ENCODE data around the gene TM7SF3.
"Not testable (repeated sequence)": the region's sequence is repeated elsewhere in the genome, so short reads cannot be mapped to it uniquely, and the experiment has no call there.

Gene TM7SF3

DNA sequence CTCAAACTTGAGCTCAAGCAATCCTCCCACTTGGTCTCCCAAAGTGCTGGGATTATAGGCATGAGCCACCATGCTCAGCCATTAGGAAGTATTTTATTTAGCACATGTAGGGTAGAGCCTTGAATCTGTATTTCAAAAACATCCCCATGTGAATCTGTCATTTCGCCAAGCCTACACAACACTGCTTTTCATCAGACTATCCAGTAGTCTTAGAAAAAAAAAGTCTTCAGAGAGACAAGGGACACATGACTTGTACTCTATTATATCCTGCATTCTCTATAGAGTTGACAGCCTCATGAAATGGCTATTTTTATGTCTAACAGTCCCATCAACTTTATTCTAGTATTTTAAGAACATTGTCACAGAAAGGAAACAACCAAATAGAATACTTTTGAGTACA lies 35.4 kb downstream of the TM7SF3 start:
- no peak for DNase-seq (ENCODE audit: low spot score)

DNA sequence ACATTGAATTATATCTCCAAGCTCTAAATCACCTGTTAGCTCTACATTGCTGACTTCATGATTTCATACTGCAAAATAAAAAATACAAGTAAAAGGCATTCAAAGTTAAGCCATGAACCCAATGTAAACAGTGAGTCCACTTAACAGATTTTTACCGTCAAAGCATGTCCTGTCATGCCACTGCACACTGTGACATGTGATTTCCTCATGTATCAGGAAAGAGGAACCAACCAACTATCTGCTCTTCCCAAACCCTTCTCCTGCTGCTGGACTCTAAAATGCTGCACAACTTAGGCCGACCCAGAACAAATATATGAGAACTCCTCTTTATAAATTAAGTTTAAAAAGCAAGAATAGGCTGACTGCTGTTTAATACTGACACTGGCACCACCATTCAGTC lies 37.5 kb downstream of the TM7SF3 start:
- DNase-seq (ENCODE audit: low spot score) = no peak

DNA sequence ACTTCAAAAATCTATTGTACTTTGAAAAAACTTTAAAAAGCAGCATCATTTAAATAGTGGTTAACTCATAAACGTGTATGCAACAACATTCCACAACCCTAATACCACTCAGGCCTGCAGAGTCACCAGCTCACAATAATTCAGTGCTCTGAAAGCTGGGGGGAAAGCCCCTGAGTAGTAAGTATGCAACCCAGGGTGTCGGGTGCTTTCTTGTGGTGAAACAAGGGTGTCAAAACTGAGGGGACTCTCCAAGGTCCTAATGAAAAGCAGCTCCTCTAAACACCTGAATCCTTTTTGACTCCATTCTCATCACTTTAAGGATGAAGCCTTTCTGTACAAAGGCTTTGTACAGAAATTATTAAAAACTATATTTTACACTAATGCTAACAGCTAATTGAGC lies 42.2 kb downstream of the TM7SF3 start:
- DNase-seq (ENCODE audit: low spot score) = no peak

- DNase-seq (ENCODE audit: low spot score) = no peak
Observed at GRCh38 chr12:26970136-26970535, 44.0 kb downstream of the TM7SF3 start.

GRCh38 chr12:26966842-26967241 lies 47.3 kb downstream of the TM7SF3 start:
- DNase-seq (ENCODE audit: low spot score) = no peak

DNA sequence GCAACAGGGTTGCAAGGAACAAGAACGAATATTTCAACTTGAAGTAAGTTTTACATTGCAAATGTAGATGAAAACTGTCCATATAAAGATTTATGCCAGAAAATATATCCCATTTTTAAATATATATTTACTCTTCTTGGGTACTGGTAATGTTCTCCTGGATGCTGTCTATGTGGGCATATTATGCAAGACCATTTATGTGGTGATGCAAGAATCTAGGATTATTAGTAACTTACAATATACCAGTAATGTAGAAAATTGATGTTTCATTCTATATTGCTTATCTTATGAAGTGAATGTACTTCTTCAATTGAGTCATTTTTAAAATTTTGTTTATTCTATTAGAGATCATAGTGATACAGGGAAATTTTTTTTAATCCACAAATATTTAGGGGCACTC lies 50.8 kb downstream of the TM7SF3 start:
- DNase-seq (ENCODE audit: low spot score) = no peak

GRCh38 chr12:26961803-26962202 lies 52.4 kb downstream of the TM7SF3 start:
- DNase-seq (ENCODE audit: low spot score) = no peak

GRCh38 chr12:26961391-26961790 lies 52.8 kb downstream of the TM7SF3 start:
- DNase-seq (ENCODE audit: low spot score) = not testable (repeated sequence)

DNA sequence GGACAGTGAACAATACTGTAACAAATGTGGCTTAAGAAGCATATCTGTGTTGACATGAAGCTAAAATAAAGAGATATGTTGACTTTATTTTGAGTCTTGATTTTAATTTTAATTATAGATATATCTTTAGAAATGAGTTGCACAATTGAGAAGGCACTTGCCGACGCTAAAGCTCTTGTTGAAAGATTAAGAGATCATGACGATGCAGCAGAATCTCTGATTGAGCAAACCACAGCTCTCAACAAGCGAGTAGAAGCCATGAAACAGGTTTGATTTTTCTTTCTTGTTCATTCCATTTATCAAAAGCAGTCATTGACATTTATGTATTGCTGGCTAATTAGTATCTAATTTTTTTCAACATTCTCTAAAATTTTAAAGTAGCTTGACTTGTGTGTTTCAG lies 60.2 kb downstream of the TM7SF3 start:
- no peak for DNase-seq (ENCODE audit: low spot score)

- DNase-seq (ENCODE audit: low spot score) = no peak
Observed at GRCh38 chr12:26953447-26953846, 60.7 kb downstream of the TM7SF3 start.

DNA sequence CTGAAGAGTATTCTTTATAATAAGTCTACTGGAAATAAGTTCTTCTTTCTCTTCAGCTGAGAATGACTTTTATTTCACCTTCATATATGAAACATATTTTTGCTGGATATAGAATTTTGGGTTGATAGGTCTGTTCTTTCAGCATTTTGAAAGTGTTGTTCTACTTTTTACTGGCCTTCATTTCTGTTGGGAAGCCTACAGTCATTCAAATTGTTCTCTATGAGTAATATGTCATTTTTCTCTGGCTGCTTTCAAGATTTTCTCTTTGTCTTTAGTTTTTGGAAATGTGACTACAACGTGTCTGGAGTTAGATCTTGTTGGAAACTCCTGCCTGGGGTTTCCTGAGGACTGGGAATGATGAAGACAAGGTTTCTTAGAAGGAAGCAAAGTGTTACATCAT lies 65.9 kb downstream of the TM7SF3 start:
- DNase-seq (ENCODE audit: low spot score) = no peak

DNA sequence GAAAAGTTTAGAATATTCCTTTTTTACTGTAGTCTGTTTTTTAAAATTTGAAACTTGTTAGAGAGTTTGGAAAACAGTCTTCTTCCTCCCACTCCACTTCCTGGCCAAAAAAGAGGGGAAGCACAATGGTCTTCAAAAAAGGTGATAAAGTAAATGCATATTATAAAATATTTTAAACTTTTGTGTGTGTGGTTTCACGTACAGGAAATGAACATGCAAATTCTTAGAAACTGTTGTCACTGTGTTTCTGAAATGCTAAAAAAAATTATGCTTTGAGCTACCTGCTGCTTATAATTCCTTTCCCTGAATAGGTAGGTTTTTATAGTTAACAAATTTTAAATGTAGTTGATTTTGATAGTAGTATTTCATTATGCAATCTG lies 73.0 kb downstream of the TM7SF3 start:
- no peak for DNase-seq (ENCODE audit: low spot score)

DNA sequence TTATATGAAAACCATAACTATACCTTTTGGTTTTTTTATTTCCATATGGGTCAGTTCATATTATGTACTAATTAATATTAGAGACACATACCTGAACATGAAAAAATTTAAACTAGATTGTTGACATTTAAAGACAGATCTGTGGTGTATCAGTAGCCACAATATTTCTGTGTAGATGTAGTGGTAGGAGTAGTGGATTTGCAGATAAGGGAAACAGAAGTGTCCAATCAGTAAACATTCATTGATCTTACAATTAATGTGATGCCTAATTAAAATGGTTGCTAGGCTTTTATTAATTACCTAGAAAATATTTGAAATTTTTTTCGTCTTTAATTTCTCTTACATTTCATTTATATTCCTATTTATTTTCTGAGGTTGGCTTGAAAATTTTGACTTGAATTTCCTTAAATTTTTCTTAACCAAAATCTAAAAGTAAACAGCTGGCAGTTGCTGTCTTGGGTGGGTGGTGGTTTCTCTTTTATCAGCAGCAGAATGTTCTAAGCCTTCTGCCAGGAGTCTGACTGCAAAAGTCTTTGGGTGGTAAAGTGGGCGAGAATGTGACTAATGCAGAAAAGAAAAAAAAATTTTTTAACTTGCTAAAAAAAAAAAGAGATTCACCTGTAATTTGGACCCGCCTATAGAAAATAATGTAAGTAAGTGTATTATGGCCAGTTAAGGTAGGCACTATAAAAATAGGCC lies 73.5 kb downstream of the TM7SF3 start:
- DNase-seq (ENCODE audit: low spot score) = no peak

DNA sequence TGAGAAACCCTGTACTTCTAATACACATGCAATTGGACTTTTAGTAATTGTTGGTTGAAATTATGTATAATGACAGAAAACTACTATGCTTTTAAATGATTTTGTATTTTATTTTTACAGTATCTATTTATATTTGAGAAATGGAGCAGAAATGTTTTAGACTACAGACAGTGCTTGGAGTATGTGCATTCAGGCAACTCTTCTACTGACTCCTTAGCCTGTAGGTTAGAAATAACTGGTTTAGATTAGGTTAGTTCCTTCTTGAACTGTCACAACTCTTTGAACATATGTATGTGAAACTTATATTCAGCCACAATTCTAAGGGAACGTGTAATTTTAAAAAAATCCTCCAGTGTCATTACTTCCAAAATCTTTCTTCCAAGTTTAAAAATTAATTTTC lies 74.2 kb downstream of the TM7SF3 start:
- DNase-seq (ENCODE audit: low spot score) = no peak

DNA sequence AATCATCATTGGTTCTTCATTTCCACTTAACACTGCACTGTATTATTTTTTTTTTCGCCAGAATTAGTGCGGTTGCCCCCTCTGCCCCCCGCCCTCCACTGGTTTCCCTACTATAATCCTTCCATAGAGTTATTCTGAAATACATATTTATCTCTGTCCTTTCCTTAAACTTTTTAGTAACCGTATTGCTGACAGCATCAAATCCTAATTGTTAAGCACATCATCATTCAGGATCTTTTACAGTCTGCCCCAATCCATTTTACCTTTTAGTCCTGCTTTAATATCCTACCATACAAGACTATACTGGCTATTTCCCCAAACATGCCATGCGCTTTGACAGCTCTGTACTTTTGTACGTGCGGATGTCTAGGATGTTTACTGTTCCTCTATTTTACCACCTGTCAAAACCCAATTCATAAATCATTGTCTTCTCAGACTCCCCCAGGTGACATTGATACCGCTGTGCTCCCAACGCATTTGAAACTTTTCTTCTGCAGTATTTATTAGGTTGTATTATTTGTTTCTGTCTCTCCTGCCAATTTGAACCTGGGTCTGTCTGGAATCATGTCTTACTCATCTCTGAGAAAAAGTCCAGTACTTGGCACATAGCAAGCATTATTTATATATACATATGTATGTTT lies 74.9 kb downstream of the TM7SF3 start:
- no peak for DNase-seq (ENCODE audit: low spot score)

- DNase-seq (ENCODE audit: low spot score) = no peak
Observed at GRCh38 chr12:26938701-26939062, 75.5 kb downstream of the TM7SF3 start.

- peak; percentile 99 for DNase-seq (ENCODE audit: low spot score)
Observed at GRCh38 chr12:26937863-26938700, 76.1 kb downstream of the TM7SF3 start, which contains the start of the genes FGFR1OP2 and INTS13. Gene FGFR1OP2, plus strand, starts transcription at chr12:26938470. Its CDS starts 15,689 bp downstream, at chr12:26954159. Gene INTS13, minus strand, starts transcription at chr12:26937981. Its CDS starts 1,178 bp downstream, at chr12:26936803.

- DNase-seq (ENCODE audit: low spot score) = no peak
Observed at GRCh38 chr12:26937443-26937862, 76.7 kb downstream of the TM7SF3 start.

GRCh38 chr12:26936559-26937442 lies 77.4 kb downstream of the TM7SF3 start:
- no peak for DNase-seq (ENCODE audit: low spot score)

GRCh38 chr12:26935636-26936378 lies 78.4 kb downstream of the TM7SF3 start:
- no peak for DNase-seq (ENCODE audit: low spot score)

GRCh38 chr12:26929590-26929989 lies 84.6 kb downstream of the TM7SF3 start:
- no peak for DNase-seq (ENCODE audit: low spot score)
